NOMO-1 treated with DMSO at 0.1 percent for 48 hours (cell line): Measurements from ENCODE around the gene F2R.

Source experiments
- DNase-seq: peaks from one replicate; lab custom pipeline; 2025; ENCODE audit not compliant: unreplicated experiment; lab: John Stamatoyannopoulos, UW

F2R gene

DNA sequence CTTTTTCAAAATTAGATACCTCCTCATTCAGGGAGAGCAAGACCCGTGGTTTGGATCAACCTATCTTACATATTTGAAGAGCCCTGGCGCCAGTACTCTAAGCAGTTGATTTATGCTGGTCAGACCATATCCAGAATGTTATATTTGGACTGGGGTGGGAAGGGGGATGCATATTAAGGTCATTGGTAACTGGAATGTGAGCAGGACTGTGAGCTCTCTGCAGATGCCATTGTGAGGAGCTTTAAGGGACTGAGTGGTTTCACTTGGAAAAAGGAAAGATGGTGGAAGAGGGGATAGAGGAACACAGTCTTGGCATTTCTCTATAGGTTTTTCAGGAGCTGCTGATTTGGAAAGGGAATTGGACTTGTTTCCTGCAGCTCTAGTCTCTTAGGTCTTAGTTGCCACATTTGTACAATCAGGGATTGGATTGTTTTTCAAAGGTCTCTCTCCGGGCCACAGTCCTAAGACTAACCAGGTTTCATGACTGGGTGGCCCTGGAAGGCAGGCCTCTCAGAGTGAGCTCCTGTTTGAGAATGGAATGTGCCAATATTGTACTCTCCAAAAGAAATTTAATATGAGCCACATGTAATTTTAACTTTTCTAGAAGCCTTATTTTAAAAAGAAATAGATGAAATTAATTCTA is 25.8 kb upstream of the F2R start:
- no peak for DNase-seq

DNA sequence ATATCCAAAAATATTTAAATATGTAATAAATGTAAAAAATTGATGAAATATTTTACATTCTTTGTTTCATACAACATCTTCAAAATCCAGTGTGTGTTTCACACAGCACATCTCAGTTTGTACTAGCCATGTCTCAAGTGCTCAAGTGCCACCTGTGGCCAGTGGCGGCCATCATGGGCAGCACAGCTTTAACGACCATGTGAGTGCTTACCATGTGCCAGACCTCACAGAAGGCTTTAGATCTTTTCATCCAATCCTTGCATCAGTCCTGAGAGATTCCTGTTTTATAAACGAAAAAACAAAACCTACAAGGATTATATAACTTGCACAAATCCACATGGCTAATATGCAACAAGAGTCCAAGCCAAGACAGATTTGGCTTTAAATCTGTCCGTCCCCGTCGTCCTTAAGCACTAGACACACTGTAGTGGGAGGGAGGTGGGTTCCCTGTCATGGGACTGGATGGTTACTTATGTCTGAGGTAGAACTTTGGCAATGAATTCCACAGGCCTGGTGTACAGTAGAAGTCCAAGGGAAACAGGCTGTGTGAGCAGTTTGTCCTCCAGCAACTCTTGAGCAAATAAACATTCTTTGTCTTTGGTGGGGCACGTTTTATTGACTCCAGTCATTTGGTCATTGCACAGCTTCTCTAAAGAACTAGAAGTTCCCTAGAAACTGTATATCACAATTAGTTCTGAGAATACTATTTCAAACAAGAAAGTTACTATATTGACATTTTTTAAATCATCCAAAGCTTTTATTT is 25.0 kb upstream of the F2R start:
- no peak for DNase-seq

DNA sequence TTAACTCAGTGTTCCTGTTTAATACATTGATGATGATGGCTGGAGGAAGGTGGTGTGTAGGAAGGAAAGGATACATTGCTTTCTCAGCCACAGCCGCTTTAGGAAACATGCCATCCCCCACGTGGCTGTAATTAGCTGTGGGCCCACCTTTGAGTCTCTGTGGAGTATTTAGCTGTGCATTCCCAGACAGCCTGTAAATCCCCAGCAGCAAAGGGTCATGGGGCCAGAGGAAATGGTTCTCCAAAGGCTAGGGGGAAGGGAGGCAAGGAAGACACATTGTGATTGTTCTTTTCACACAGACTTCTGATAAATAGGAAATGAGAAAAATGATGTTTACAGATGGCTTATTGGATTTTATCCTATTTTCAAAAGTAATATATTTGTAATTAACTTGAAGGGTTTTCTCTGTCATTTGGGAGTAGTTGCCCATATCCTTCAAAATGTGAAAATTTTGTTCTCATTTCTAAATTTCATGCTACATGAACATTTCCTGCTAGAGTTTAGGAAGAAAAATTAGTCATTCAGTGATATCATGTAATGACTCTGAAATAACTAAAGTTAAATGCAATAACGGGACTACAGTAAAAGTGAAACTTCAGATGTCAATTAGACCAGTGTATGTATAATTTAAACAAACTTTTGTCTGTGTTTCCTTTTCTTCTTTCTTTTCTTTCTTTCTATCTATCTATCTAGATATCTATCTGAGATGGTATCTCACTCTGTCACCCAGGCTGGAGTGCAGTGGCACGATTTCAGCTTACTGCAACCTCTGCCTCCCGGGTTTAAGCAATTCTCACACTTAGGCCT is 24.3 kb upstream of the F2R start:
- DNase-seq: no peak

DNA sequence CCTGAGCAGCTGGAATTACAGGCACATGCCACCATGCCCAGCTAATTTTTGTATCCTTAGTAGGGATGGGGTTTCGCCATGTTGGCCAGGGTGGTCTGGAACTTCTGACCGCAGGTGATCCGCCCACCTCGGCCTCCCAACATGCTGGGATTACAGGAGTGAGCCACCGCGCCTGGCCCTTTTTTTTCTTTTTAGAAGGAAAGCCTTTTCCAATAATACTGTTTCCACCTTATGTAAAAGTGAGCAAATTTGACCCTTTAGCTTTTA is 23.7 kb upstream of the F2R start:
- no peak for DNase-seq

DNA sequence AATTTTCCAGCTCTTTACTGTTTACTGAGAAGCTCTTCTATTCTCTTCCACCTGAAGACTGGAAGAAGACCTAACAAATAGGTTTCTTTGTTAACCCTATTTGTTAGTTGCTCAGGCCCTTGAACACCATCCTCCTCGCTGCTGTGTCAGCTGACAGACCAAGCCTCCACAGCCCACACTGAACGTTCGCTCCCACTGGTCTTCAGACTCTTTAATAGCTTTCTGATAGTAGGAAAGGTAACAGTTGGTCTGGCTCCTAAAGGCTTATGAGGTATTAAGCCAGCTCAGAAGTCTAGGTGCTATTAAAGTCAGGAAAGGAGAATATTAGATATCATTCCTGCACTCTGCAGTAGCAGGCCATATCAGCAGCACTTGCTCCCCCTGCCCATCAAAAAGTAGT is 23.3 kb upstream of the F2R start:
- no peak for DNase-seq

DNA sequence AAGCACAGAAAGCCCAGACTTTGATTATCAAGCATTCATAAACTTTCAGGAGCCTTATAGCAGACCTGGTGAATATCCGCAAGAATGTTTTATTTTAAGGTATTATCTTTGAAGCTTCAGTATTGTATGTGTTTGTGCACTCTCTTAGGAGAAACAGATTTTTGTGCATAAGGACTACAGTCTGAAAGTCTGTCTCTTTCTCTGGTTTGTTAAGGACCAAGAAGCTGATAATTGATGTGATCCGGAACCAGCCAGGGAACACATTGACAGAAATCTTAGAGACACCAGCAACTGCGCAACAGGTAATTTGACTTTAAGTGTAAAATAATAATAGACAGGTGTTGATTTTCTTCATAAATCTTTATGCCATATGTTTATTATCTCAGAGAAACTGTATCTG is 22.8 kb upstream of the F2R start:
- no peak for DNase-seq

DNA sequence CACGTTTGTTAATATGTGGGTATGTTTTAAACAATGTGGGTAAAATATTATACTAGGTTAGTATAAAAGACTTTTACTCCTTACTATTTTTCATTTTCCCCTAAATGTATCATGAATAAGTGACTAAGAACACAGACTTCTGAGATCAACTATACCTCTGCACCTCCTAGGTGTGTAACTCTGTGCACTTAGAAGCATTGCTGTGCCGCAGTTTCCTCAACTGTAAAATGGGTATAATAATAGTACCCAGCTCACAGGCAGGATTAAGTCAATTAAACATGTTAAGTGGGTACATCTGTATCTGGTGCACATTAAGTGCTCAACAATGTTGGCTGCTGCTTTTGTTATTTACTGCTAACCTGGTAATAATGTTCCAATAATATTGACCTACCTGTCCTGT is 21.6 kb upstream of the F2R start:
- DNase-seq: no peak

DNA sequence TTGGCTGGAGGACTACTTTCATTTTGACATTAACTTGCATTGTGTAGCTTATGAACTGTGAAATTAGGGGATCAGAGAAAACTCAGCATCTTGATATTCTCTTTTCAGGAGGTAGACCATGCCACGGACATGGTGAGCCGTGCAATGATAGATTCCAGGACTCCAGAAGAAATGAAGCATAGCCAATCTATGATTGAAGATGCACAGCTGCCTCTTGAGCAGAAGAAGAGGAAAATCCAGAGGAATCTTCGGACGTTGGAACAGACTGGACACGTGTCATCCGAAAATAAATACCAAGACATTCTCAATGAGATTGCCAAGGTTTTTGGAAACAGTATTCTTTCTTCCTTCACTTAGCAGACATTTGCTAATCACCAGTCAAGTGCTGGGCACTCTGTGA is 20.6 kb upstream of the F2R start:
- DNase-seq: no peak

DNA sequence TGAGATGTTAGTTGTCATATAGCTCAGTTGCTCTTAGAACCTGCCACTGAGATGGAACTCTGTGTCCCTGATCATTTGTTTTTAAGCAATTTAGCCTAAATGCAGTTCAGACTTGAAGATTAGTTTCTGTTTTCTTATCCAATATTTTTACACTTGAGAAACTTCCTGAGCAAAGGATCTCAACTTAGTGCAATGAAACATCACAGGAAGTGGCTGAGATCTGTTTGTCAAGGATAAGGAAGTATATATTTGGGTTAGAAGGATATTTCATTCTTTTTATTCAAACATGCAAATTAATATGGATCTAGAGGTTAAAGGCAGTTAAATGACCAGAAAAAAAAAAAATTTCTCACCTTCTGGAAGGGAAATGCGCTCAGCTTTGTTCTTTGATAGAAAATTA is 19.7 kb upstream of the F2R start:
- DNase-seq: no peak

DNA sequence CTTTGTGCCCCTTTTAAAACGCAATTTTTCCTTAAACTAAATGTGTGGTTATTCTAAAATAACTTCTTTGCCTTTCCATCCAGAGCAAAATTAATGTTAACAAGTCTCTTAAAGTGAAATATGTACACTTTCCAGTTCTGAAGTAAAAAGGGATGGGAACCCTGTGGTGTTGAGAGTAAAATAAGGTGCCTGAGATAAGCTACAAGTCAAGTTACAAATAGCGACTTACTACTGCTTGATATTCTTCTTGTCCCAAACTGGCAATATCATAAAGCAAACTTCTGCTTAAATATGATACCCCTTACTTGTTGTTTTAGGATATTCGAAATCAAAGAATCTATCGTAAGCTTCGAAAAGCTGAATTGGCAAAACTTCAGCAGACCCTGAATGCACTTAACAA is 18.3 kb upstream of the F2R start:
- no peak for DNase-seq

DNA sequence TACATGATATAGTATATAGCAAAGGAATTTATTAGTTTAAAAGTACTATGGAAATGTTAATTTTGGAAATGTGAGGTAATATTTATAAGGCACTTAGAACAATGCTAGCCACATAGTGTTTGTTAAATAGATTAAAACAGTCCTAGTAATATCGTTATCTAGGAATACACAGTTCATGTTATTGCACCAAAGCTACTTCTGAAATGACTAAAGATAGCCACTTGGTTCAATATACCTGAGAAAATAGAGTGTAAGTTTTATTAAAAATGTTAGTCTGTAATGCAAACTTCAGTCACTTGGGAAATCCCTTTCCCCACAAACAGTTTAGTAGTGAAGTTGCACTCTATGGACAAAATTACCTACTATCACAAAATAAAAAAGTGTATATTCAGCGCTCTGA is 15.4 kb upstream of the F2R start:
- DNase-seq: no peak

DNA sequence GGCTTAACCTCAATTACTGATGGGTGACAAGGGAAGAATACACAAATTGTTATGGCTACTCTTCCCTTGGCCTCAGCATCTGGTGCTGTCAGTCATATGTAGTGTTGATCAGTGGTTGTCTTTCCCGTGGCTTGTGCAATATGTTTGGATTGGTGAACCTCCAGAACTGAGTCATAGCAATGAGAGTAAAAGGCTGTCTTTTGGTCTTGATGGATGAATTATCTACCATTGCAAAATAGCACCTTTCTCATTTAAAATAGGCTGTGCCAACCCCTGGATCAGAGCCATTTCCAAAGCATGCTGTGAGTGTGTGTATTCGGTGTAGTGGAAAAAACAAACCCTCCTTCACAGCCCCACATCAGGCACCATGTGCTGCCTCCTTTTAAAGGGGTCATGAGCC is 14.6 kb upstream of the F2R start:
- DNase-seq: no peak

DNA sequence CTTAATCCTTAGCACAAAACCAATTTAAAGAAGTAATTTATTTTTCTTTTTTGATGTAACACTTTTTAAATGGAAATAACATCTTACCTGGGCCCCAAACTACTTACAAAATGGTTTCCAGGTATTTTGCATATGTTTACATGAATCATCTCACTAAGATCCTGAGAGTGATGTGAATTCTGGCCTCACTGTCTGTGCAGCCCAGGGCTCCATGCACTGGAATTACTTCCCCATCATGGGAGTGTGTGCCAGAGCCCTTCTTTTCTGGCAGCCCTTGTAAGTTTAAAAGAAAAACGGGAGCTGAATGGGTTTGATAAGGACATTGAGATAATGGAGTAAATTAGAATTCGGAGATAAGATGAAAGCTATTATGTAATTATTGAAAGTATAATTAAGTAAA is 12.2 kb upstream of the F2R start:
- no peak for DNase-seq

DNA sequence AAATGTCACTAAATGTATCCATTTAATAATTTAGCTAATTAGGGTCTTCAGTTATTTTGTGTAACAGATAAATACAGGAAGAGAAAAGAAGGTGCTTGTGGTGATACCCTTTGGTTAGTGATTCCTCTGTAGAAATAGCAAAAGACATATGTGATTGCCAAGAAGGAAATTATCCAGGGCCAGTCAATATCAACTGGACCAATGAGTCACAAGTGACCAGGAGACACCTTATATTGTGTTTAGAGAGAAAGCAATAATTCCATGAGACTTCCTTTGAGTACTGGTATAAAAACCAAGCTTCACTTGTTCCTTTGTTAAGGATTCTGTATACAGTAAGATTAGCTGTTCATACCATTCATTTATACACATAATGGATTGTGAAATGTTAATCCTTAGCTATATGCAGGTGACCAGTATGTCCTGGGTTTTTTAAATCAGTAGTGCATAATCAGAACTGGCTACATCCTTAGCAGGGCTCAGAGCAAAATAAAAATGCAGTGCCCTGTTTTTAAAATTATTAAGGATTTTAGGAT is 11.7 kb upstream of the F2R start:
- DNase-seq: no peak

DNA sequence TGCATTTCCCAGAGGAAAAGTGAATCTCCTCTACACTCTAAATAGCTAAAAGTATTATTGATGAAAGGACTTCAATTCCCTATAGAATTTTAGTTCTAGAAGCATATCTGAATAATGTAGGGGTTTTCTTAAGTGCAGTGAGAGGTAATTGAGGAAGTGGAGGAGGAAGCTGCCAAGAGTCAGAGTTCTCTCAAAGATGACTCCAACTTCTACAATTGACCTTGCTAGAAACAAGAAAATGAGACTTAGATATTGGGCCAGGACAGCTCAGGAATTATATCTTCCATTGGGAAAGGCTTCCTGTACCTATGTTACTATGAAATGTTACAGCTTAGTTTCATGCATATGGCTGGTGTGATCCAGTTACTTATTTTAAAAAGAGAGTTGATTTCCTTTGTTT is 10.4 kb upstream of the F2R start:
- DNase-seq: peak; percentile 49

DNA sequence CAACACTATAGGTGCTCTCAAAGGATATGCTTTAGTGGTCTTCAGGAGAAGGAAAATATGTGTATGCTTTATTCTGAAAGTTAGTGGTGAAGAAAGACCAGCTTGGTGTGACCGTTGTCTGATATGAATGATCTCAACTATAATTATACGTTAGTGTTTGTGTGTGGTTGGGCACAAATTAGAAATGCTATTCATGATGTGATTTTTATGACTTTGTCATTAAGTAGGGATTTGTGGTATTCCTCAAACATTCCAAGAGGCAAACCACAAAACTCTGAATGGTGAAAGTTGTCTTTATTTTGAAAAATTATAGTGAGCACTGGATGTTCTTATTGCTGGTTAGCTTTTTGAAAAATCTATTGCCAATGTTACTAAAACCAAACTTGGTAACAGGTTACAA is 6.2 kb upstream of the F2R start:
- DNase-seq: no peak

DNA sequence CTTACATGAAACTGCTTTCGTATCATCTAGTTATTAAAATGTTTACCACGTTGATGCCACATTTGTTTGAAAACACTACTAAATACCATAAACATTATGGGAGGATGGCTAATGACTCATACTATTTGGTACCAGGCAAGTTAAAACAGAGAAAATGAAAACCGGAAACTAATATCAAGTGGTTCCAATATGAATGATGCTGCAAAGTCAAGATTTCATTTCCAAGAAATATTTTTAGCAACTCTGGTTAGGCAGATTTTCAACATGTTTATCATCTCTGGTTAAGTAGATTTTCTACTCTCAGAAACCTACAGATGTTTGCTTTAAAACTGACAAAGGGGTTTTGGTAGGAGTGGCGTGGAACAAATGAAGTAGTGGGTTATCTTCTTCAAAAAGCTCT is 4.9 kb upstream of the F2R start:
- no peak for DNase-seq

DNA sequence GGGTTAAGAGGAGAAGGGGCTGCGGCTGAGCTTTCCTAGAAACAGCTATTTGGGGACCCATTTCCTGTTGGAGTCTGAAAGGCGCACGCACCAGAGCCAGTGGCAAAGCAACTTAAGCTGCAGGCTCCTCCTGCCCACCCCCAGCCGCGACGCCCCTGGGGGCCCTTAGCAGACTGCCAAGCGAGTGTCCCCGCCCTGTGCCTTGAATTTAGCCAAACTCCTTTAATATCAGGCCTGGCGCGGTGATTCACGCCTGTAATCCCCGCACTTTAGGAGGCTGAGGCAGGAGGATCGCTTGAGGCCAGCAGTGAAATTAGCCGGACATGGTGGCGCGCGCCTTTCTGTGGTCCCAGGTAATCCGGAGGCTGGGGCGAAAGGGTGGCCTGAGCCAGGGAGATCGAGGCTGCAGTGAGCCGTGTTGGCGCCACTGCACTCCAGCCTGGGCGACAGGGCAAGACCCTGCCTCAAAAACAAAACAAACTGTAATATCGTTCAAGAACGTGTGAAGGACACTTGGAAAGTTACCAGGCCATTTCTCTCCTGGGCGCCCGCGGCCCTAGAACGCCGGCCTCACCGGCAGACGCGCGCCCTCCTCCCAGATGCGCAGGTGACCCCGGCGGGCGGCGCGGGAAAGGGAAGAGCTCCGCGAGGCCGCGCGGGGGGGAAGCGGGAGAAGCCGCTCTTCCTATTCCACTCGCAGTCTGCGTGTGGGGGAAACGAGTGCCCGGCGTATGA is 1.0 kb upstream of the F2R start:
- DNase-seq: no peak

DNA sequence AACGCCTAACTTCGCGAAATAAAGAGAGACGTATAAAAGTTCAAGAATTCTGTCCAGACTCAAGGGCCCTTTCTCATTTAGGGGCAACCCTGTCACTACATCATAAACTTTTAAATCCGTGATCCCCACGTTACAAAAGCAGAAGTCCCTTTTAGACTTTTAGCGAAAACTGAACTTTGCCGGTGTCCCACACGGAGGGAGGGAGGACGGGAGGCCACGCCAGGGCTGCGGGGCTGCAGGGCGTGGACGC is 515 bp upstream of the F2R start:
- DNase-seq: peak; percentile 3

DNA sequence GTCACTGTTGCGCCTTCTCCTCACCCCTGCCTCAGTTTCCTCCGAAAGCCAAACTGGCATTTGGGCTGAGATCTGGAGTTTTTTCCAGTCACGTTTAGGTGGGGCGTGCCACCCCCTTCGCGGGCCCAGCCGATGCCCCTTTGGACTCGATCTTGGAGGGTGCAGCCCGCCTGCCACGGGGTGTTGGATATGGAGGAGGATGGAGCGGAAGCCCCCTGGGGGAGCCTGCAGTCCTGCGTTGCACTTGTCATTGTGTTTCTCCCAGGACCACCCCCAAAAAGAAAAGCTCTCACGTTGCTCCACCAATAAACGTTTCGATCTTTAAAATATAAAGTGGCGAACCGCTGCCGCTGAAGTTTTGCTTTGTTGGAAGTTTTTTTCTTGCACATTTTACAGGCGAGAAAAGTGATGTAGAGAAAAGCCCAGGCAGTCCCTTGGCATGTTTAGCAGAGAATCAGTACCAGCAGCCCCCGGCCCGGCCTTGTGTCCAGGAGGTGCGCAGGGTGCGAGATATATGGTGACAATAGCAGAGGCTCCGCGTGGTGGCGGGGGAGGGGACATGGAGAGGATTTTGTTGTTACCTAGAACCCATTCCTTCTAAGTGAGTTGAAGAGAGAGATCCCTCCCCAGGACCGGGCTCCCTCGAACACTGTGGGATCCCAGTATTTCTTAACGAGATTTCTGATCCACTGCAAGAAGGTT is 681 bp downstream of the F2R start:
- DNase-seq: no peak
